ENCODE measurements around the gene MXD1.
"Not testable (repeated sequence)": the region's sequence is repeated elsewhere in the genome, so short reads cannot be mapped to it uniquely, and the experiment has no call there.

MXD1 gene

GRCh38 chr2:69933839-69934613 lies 19.1 kb downstream of the MXD1 start:
- no peak for DNase-seq

- no peak for DNase-seq
These were observed 19.7 kb downstream of the MXD1 start for GRCh38 chr2:69934614-69934908.

DNA sequence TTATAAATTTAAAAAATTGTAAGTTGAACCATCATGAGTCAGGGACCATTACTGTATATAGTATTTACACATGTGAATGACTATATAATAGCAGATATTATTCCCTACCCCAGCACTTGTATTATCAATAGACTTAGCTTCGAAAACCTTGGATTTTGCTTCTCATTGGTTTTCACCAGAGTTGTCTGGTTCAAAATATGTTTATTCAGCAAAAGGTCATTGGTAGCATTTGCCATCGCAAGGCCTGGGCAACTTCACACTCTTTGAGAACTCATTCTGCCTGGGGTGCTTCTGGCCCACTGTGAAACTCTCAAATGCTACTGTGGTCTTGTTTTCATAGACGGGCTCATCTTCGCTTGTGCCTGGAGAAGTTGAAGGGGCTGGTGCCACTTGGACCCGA lies 20.1 kb downstream of the MXD1 start:
- DNase-seq = no peak

GRCh38 chr2:69936906-69937305 lies 22.0 kb downstream of the MXD1 start:
- no peak for DNase-seq

- DNase-seq = no peak
These were observed 23.1 kb downstream of the MXD1 start for GRCh38 chr2:69937968-69938367.

DNA sequence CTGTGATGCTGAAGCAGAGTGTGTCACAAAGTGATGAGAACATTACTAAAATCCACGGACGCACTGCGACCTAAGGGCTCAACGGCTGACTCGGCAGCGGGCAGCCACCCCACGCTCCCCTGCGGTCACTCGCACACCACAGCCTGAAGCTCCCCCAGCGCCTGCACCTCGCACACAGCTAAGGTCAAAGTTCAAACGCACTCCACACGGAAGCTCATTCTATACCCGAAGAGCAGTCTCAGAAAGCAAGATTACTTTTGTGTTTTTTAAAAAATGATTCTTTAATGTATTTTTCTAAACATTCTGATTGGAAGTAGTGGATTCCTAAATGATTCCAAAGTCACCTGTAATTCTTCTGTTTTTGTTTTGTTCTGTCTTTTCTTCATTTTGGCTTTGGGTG lies 24.8 kb downstream of the MXD1 start:
- DNase-seq = no peak

DNA sequence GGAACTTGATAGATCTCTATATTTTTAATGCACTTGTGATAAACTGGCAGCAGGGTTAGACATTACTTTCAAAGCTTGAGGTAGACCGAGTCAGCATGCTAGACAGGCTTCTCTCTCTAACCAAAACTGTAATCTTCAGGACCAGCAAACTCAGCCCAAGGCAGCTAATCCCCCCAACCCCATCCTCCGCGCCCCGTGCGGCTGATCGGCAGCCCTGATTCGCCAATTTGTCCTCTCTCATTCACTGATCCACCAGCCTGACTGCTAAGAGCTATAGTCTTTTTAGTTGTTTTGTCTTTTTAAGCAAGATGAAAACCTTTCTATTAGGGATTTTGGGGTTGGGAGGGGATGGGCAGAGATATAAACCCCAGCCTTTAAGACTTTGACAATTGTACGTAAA lies 25.8 kb downstream of the MXD1 start:
- DNase-seq = no peak

DNA sequence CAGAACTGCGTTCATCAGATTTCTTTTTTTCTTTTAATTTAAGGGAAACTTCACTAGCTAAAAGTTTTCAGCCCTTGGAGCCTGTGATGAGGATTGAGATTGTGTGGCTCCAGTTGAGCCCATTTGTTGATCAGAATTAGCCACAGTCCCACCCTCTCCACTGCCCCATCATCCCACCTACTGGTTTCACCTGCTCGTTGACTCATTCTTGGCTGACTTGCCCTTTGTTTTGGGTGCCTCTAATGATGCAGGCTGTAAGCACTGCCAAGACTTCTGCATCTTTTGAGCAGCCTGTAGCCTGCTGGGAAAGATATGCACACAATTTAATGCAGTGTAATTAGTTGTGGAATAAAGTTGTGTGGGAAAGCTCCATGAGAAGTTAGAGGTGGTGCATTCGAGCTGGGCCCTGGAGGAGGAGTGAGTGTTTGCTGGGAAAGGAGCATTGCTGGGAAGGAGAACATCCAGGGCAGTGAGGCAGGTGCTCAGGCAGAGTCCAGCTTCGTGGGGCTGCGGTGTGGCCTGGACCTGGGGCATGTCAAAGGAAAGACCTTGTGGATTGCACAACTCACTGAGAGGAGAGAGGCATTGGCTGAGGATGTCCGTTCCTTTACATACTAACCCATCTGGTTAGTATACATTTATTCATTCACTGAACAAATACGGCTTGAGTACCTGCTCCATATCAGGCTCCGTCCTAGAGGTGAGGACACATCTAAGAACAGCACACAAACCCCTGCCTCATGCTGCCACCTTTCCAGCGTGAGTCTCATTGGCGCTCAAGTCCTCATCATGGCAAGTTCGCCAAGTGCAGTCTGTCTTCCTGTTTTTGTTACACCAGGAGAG lies 28.3 kb downstream of the MXD1 start:
- no peak for DNase-seq

DNA sequence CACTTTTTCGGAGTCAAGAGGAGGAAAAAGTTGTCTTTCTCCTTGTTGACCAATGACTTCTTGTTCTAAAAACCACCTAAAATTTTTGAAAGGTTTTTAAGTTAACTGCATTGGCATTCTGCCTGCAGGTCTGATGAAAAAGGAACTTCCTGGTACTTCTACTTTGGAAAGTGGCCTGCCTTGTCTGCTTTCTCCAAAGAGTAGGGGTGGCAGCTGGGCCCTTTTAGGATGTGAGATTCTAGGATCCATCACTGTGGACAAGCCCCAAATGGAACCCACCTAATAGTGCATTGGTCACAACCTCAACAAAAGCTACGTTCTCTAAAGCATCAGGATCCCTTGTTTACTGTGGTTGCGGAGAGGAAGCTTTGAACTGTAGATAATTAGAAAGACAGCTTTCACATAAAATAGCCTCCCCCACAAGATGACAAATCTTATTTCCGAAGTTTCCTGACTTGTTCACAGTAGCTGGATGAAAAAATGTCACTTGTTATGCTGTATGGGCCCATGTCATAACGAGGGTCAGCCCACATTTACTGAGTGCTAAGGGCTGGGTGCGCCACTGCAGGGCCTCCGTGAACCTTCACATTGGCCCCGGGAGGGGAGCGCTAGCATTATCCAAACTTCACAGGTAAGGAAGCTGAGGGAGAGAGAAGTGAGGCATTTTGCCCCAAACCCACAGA lies 29.1 kb downstream of the MXD1 start:
- DNase-seq = no peak

DNA sequence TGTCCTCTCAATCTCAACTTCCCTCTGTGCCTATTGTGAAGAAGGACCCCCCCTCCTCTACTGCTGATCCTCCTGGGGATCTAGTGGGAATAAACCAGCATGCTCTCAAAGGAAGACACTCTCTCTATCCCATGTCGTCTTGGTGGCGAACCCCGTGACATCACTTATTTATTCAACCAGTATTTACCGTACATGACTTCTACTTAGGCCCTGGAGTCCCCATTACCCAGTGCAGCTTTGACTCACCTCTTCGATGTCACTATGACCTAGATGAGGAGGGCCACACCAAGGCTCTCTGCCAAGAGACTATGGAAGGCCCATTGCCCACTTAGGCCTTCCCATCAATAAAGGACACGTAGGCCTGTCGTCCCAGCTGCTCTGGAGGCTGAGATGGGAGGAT lies 29.8 kb downstream of the MXD1 start:
- no peak for DNase-seq

- no peak for DNase-seq
These were observed 30.5 kb downstream of the MXD1 start for GRCh38 chr2:69945441-69945840.

- DNase-seq = no peak
These were observed 31.0 kb downstream of the MXD1 start for GRCh38 chr2:69945941-69946340.

DNA sequence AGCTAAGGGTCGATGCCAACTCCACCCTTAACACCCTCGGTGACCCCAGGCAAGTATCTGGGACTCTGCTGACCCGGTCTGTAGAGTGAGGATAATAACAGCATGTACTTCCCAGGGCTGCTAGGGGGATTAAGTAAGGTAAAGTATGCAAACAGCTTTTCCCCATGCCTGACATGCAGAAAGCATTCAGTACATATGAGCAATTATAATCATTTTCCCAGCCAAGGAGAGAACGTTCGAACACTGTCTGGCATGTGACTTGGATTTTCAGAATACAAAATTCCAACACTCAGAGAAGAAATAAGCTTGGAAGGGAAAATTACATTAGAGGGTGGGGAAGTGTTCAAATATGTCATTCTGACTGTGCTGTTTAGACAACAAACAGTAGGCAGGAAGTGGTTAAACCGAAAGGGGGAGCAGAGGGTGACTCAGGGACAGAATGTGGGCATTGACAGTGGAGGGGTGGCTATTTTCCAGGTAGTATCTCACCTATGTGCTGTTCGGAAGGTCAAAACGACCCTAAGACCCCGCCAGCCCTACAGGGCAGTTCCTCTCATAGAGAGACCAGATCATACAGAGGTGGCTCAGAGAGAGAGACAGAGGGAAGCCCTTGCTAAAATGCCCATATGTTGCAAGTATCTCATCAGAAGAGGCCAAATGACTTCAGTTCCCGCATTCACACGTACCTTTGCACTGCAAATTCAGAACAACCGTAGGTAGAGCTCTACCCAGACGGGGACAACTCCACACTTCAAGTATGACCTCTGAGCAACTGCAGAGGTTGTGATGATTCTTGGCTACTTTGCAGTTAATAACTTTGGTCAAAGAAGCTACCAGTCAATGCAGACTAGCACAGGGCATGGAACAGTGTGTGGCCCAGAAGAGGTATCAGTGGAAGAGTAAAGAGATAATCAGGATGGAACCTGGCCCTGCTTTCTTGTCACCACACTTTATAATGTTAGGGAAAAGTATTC lies 31.7 kb downstream of the MXD1 start:
- peak; percentile 52 for DNase-seq

DNA sequence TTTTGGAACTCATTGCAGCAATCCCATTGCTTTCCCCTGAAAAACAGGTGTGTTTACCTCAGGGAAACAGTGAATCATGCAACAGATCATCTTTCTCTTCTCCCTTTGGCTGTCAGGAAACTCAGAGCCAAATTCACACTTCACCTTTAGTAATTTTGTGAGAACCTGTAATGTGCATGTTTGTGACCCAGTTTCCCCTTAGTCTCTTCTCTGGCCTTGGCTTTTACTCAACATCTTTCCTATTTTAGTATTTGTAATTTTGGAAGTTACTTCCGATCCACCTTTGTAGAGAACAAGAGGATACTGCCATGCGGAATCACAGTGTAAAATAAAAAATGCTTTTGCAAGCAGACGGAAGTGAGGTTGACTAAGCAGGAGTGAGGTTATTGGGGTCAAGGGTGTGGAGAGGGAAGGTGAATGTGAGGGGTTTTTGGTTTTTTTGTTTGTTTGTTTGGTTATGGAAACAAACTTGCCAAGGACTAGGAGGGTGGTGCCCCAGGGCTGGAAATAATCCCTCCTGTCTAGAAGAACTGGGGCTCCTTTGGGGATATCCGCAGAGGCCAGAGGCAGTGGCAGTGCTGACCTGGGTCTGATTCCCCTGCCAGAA lies 32.5 kb downstream of the MXD1 start:
- no peak for DNase-seq

DNA sequence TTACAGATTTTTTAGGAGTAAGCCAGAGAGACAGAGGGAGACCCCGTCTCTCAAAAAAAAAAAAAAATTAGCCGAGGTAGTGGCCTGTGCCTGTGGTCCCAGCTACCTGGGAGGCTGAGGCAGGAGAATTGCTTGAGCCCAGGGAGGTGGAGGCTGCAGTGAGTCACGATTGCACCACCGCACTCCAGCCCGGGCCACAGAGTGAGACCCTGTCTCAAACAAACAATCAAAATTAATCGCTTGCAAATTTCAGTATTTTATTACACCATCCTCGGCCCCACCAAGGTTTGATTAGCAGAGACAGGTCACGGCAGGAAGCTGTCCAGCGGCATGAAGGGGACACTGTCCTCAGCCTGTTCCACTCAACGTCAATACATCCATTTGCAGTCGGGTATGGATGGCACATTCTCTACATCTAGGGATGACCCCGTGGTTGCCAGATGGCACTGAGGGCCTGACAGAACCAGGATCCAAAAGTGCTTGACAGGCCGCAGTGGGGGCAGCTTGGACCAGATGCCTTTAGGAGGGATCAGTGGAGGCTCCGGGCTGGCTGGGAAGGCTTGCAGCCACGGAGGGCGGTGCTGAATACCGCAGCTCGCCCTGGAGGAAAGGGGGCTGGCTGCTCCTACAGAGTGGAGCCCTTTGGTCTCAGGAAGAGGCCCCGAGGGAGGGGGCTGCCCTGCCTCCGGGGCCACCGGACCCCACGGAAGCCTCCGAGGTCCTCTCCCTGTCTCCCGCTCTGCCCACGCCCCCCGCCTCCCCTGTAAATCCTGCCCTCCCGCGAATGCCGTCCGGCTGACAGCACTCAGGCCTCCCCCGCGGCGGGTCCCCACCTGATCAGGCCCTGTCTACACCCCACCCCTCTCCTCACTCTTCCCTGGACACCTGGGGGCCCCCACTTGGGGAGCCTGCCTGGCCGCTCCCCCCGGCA lies 33.4 kb downstream of the MXD1 start:
- no peak for DNase-seq

- no peak for DNase-seq
These were observed 34.2 kb downstream of the MXD1 start for GRCh38 chr2:69948963-69949645.

DNA sequence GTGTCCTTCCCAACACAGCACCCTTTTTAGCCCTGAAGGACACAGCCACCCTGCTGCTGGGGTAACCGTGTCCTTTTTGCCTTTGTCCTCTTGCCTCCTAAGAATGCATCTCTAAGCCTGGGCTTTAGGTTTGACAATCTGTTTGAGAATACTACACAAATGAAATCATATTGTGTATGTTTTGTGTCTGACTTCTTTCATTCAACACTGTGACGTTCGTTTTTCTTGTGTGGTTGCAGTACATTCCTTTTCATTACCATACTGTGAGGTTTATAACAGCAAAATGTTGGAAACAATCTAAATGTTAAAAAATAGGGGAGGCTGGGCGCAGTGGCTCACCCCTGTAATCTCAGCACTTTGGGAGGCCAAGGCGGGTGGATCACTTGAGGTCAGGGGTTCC lies 35.3 kb downstream of the MXD1 start:
- DNase-seq = no peak

DNA sequence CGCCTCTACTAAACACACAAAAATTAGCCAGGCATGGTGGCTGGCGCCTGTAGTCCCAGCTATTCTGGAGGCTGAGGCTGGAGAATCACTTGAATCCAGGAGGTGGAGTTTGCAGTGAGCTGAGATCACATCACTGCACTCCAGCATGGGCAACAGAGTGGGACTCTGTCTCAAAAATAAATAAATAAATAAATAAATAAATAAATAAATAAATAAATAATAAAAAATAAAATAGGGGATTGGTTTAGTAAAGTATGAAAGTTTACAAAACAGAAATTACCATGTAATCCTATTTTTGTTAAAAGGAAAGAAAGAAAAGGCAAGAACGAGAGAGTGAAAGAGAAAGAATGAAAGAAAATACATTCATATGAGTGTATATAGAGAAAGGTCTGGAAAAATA lies 35.8 kb downstream of the MXD1 start:
- not testable (repeated sequence) for DNase-seq

GRCh38 chr2:69952336-69953115 lies 37.6 kb downstream of the MXD1 start:
- no peak for DNase-seq

DNA sequence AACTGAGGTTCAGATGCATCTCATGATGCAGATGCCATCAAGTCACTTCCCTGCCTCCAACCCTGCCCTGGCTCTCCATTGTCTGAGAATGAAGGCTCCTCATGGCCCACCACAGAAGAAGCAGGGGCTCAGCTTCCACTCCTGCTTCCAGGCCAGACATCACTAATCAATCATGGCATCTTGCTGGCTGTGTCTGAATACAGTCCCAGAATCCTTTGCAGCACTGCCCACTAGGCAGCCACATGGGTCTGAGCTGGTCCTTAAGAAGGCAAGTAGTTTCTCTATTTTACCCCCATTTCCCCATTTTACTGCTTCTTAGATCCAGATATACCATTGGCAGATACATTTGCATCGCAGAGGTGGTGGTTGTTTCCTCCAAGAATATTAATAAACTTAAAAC lies 39.2 kb downstream of the MXD1 start:
- no peak for DNase-seq
